GM12873 (cell line): ENCODE measurements around the gene SENP1.

ENCODE experiments used
- TF ChIP-seq, protein P1 (sequence below): IDR thresholded peaks from 2 replicates; pipeline ENCODE4 v1.5.1; 2012; ENCODE audit warnings: low read depth, mild to moderate bottlenecking, moderate library complexity, low read length, control low read depth; ENCODE audit not compliant: insufficient read depth; ENCODE audit errors: missing control alignments

SENP1 gene

GRCh38 chr12:48025281-48025680, 80.6 kb downstream of the SENP1 start:
- TF ChIP-seq, protein P1, sequence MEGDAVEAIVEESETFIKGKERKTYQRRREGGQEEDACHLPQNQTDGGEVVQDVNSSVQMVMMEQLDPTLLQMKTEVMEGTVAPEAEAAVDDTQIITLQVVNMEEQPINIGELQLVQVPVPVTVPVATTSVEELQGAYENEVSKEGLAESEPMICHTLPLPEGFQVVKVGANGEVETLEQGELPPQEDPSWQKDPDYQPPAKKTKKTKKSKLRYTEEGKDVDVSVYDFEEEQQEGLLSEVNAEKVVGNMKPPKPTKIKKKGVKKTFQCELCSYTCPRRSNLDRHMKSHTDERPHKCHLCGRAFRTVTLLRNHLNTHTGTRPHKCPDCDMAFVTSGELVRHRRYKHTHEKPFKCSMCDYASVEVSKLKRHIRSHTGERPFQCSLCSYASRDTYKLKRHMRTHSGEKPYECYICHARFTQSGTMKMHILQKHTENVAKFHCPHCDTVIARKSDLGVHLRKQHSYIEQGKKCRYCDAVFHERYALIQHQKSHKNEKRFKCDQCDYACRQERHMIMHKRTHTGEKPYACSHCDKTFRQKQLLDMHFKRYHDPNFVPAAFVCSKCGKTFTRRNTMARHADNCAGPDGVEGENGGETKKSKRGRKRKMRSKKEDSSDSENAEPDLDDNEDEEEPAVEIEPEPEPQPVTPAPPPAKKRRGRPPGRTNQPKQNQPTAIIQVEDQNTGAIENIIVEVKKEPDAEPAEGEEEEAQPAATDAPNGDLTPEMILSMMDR = no peak

DNA sequence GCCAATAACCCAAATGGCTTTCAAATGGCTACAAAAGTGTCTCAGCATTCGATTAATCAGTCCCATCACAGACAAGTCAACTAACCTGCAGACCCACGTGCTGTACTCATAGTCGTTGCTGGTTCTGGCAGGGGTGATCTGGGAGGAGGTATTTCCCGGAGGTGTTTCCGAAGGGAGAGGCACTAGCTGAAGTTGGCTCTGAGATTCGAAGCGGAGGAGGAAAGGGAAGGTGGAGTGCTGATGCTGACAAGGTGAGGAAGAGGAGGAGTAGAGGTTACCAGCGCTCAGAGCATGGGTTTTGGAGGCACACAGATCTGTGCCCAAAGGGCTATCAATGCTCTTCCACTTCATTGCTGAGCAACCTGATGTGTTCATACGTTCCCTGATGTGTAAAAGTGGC, 81.1 kb downstream of the SENP1 start:
- TF ChIP-seq, protein P1 = no peak

GRCh38 chr12:48023386-48023785, 82.5 kb downstream of the SENP1 start:
- TF ChIP-seq, protein P1 = no peak

- TF ChIP-seq, protein P1 = no peak
Measured at GRCh38 chr12:48022676-48023385, 83.0 kb downstream of the SENP1 start.

- TF ChIP-seq, protein P1 = no peak
Measured at GRCh38 chr12:48022180-48022521, 83.7 kb downstream of the SENP1 start.

DNA sequence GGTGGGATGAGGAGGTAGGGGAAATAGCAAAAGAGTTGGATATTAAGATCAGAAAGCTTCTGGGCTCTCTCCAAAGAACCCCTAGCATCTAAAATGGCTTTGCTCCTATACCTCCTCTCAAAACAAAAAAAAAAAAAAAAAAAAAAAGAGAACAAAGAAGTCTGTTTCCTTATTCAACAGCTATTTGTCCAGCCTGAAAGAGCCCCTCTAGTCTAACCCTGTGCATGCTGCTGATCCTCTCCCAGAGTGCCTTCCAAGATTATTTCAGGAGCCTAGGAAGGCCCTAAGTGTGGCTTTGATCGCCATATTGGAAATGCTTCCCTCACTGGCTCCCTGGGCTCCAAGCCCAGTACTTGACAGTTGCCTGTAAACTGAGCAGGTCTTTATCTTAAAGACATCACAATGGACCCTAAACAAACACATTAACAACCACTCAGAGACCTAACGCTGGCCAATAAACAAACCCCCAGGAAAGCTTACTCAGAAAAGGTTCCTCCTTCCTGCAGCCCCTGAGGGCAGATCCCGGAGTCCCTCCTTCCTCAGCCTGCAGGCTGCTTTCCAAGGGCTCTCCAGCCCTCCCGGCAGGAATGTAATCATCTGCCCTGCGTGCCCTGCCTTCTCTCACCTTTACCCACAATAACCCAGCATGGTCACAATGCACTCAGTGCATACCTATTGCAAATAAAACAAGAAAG, 84.2 kb downstream of the SENP1 start:
- TF ChIP-seq, protein P1 = no peak

DNA sequence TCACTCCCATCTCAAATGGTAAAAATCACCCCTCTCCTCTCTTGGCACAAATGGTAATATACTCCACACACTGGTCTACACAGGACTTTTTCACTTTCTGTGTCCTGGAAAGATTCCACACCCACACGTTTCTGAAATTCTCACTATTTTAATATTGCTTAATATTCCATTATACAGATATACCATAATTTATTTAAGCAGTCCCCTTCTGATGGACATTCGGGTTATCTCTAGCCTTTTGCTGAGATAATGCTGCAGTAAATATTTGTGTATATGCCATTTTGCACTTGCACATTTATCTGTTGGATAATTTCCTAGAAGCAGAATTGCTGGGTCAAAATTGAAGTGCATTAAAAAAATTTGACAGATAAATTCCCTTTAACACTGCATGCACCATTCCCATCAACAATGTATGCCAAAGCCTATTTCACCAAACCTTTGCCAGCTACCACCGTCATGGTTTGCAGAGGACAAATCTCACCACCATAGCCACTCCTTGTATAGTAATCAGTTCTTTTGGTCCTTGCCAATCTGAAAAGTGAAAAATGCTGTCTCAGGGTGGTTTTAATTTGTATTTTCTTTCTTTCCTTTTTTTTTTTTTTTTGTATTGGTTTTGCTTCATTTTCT, 86.1 kb downstream of the SENP1 start:
- TF ChIP-seq, protein P1 = no peak
